Mesendoderm (in vitro differentiated cells): ENCODE measurements around the gene NOL8. TPM values are rescaled to one million over a fixed set of nuclear protein-coding genes. Genes with fewer than 3 reads are reported as not detected.

Experiments
- DNase-seq: peaks from one replicate; pipeline ENCODE4 v3.0.0; 2013
- H2AK5ac ChIP-seq: 2 replicates; pipeline ENCODE4 v1.6.1; 2013; ENCODE audit warnings: low read length, inconsistent platforms
- H2BK120ac ChIP-seq: 2 replicates; pipeline ENCODE4 v1.6.1; 2013; ENCODE audit warnings: low read depth, mild to moderate bottlenecking, low read length, moderate library complexity, mixed read lengths
- H2BK15ac ChIP-seq: replicated peaks from 2 replicates; pipeline ENCODE4 v1.6.1; 2013; ENCODE audit warnings: low read depth, mild to moderate bottlenecking, moderate library complexity
- H2BK5ac ChIP-seq: 2 replicates; pipeline ENCODE4 v1.6.1; 2013; ENCODE audit warnings: low read length, inconsistent platforms
- H3K18ac ChIP-seq: 2 replicates; pipeline ENCODE4 v1.6.1; 2013; ENCODE audit warnings: mild to moderate bottlenecking, low read length, mixed read lengths
- H3K23ac ChIP-seq: one replicate; pipeline ENCODE4 v1.6.1; 2013; ENCODE audit warnings: low read length
- H3K27ac ChIP-seq: 2 replicates; pipeline ENCODE4 v1.5.1; 2013; ENCODE audit warnings: low read depth, mild to moderate bottlenecking, inconsistent platforms, low read length, moderate library complexity
- H3K27me3 ChIP-seq: 2 replicates; pipeline ENCODE4 v1.6.1; 2013; ENCODE audit warnings: low read length, control low read depth, mild to moderate bottlenecking, inconsistent platforms; ENCODE audit not compliant: insufficient read depth, poor library complexity
- H3K36me3 ChIP-seq: 2 replicates; pipeline ENCODE4 v1.6.1; 2013; ENCODE audit warnings: low read length, inconsistent platforms; ENCODE audit not compliant: control insufficient read depth, insufficient read depth
- H3K4ac ChIP-seq: one replicate; pipeline ENCODE4 v1.6.1; 2013; ENCODE audit warnings: low read depth, mild to moderate bottlenecking, low read length, moderate library complexity
- H3K4me1 ChIP-seq: 2 replicates; pipeline ENCODE4 v1.6.1; 2013; ENCODE audit warnings: low read depth, low read length, inconsistent platforms; ENCODE audit not compliant: control insufficient read depth
- H3K4me2 ChIP-seq: 2 replicates; pipeline ENCODE4 v1.6.1; 2013; ENCODE audit warnings: low read length
- H3K4me3 ChIP-seq: 2 replicates; pipeline ENCODE4 v1.5.1; 2013; ENCODE audit warnings: mild to moderate bottlenecking, low read length
- H3K56ac ChIP-seq: one replicate; pipeline ENCODE4 v1.6.1; 2013; ENCODE audit warnings: low read length
- H3K79me1 ChIP-seq: 2 replicates; pipeline ENCODE4 v1.6.1; 2013; ENCODE audit warnings: low read length, inconsistent platforms
- H3K79me2 ChIP-seq: 2 replicates; pipeline ENCODE4 v1.6.1; 2013; ENCODE audit warnings: mild to moderate bottlenecking, low read length; ENCODE audit not compliant: control insufficient read depth, insufficient read depth
- H3K9ac ChIP-seq: 2 replicates; pipeline ENCODE4 v1.6.1; 2013; ENCODE audit warnings: low read length, inconsistent platforms
- H4K5ac ChIP-seq: one replicate; pipeline ENCODE4 v1.6.1; 2013; ENCODE audit warnings: low read length
- H4K8ac ChIP-seq: one replicate; pipeline ENCODE4 v1.6.1; 2013; ENCODE audit warnings: low read depth, mild to moderate bottlenecking, control low read depth, low read length, moderate library complexity
- WGBS: extraction: QIAGEN DNeasy Blood & Tissue Kit; methylation state at CpG from one replicate; pipeline ENCODE4 v1.1.7; 2013; ENCODE audit warnings: low lambda C conversion rate, missing lambda C conversion rate; ENCODE audit not compliant: insufficient coverage; ENCODE audit errors: extremely low coverage; 5-methylcytosine and 5-hydroxymethylcytosine counted together
- polyA plus RNA-seq, 2 experiments: library from polyadenylated mRNA; stranded (reverse); fragments of 200-250 nt; gene quantifications; one replicate each; pipeline ENCODE4 v1.2.3, GENCODE V29; 2013

Gene NOL8
- 35.0 TPM for polyA plus RNA-seq (2013, experiment 1 of 2)
- polyA plus RNA-seq (2013, experiment 2 of 2) = 35.1 TPM

GRCh38 chr9:92325269-92325990 is at the start of gene NOL8, which contains the start of gene CENPP:
NOL8 (minus strand) TSS chr9:92325350; CDS start chr9:92324161, 1,189 bp downstream.
CENPP (plus strand) TSS chr9:92325953.
- peak within 1 kb of the TSS; percentile 70 for H2BK5ac ChIP-seq

GRCh38 chr9:92373167-92373566 is 48.0 kb upstream of the NOL8 start:
- Histone ChIP-seq H3K79me2 (no peaks in the 10 kb centered on the region), H2BK5ac (no peak overlapping the region), H3K56ac (no peak overlapping the region), H3K36me3 (no peaks in the 10 kb centered on the region), H2BK15ac (no peak overlapping the region), H3K18ac (no peak overlapping the region), H2AK5ac (no peak overlapping the region), H3K4me1 (peaks cover 2% of the 10 kb centered on the region), H3K9ac (no peak overlapping the region), H3K4me3 (no peak overlapping the region), H4K8ac (no peak overlapping the region), H4K5ac (no peak overlapping the region), H3K79me1 (no peaks in the 10 kb centered on the region), H3K4ac (no peak overlapping the region), H3K4me2 (no peak overlapping the region), H3K23ac (no peak overlapping the region), H2BK120ac (no peak overlapping the region), H3K27me3 (no peaks in the 10 kb centered on the region), H3K27ac (no peak overlapping the region)
- no CpG with 5 or more reads among the region's 2 CpGs for whole genome bisulfite sequencing
- no peak for DNase-seq

More at GRCh38 chr9:92325269-92325990, at the start of gene NOL8, which contains the start of gene CENPP:
- H3K27ac ChIP-seq = no peak within 1 kb of the TSS
- peak within 1 kb of the TSS; percentile 91 for H3K9ac ChIP-seq
- H3K27me3 ChIP-seq = no peaks in the 10 kb centered on the region
- no peak within 1 kb of the TSS for H2AK5ac ChIP-seq
- H3K79me2 ChIP-seq = peaks cover 11% of the 10 kb centered on the region
- H3K18ac ChIP-seq = peak within 1 kb of the TSS; percentile 52
- H3K4ac ChIP-seq = no peak within 1 kb of the TSS
- H3K4me1 ChIP-seq = no peaks in the 10 kb centered on the region
- peak within 1 kb of the TSS; percentile 79 for H4K8ac ChIP-seq
- WGBS = no CpG with 5 or more reads among the region's 55 CpGs
- no peak within 1 kb of the TSS for H4K5ac ChIP-seq
- peak; percentile 94 for DNase-seq
- H3K23ac ChIP-seq = no peak within 1 kb of the TSS
- peak within 1 kb of the TSS; percentile 60 for H3K4me3 ChIP-seq
- peaks cover 2% of the 10 kb centered on the region for H3K79me1 ChIP-seq
- H3K4me2 ChIP-seq = peak within 1 kb of the TSS; percentile 63
- no peak within 1 kb of the TSS for H2BK15ac ChIP-seq
- peak within 1 kb of the TSS; percentile 95 for H3K56ac ChIP-seq
- H2BK120ac ChIP-seq = no peak within 1 kb of the TSS
- H3K36me3 ChIP-seq = no peaks in the 10 kb centered on the region

DNA sequence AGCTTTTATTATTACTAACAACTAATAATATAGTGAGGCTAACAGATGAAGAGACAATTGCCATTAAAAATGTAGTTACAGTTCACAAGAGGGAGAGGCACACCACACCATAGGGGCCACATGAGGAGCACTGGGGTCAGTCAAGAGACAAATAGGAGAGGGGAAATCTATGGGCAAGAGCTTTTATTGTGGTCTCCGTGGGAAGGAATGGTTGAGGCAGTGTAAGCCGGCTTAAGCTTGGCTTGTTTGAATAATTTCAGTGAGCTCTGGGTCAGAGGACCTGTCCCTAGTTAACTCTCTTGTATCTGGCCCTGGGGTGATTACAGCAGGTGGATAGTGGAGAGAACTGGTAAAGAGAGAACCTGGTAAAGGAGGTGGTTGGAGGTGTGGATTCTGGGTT is 43.9 kb upstream of the NOL8 start:
- Histone ChIP-seq H4K5ac (no peak overlapping the region), H3K79me1 (no peaks in the 10 kb centered on the region), H2AK5ac (no peak overlapping the region), H3K18ac (no peak overlapping the region), H3K79me2 (no peaks in the 10 kb centered on the region), H3K36me3 (no peaks in the 10 kb centered on the region), H3K27ac (no peak overlapping the region), H3K9ac (no peak overlapping the region), H3K4ac (no peak overlapping the region), H3K4me2 (no peak overlapping the region), H2BK5ac (no peak overlapping the region), H3K4me3 (no peak overlapping the region), H3K23ac (no peak overlapping the region), H3K56ac (no peak overlapping the region), H3K27me3 (no peaks in the 10 kb centered on the region), H2BK120ac (no peak overlapping the region), H2BK15ac (no peak overlapping the region), H3K4me1 (no peaks in the 10 kb centered on the region), H4K8ac (no peak overlapping the region)
- WGBS = no CpG with 5 or more reads among the region's 2 CpGs
- no peak for DNase-seq

- Histone ChIP-seq H3K4me2 (no peak overlapping the region), H3K9ac (no peak overlapping the region), H2BK5ac (no peak overlapping the region), H3K79me2 (no peaks in the 10 kb centered on the region), H3K27ac (no peak overlapping the region), H3K56ac (no peak overlapping the region), H3K4me1 (no peaks in the 10 kb centered on the region), H3K4ac (no peak overlapping the region), H3K27me3 (no peaks in the 10 kb centered on the region), H2BK15ac (no peak overlapping the region), H3K4me3 (no peak overlapping the region), H3K18ac (no peak overlapping the region), H4K8ac (no peak overlapping the region), H3K36me3 (no peaks in the 10 kb centered on the region), H3K23ac (no peak overlapping the region), H4K5ac (no peak overlapping the region), H2AK5ac (no peak overlapping the region), H3K79me1 (no peaks in the 10 kb centered on the region), H2BK120ac (no peak overlapping the region)
- no peak for DNase-seq
- WGBS = no CpG with 5 or more reads among the region's 3 CpGs
Measured at GRCh38 chr9:92360083-92360482, 34.9 kb upstream of the NOL8 start.

DNA sequence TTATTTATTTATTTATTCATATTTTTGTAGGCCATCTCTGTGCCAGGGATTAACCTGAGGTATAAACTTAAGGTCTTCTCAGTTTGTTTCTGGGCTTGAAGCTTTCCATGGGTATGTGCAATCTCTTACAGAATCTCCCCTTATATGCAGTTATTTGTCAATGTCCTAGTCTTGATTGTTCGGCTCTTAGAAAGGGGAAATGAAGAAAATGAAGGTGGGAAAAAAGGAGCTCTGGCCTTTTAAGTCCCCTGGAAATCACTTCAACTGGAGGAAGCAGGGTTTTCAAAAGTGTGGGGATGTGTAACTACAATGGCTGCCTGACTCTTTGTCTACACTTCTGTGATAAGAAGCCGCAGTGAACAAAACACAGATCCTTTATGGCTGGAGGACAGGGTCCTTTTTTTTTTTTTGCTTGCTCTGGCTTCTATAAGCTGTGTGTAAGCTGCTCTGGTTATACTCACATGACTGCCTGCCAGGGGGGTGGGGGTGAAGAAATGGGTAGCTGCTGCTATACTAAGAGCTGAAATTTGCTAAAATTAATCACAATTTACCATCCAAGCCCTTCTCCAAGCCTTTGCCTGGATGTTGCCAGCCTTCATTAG is 34.3 kb upstream of the NOL8 start:
- Histone ChIP-seq H4K8ac (no peak overlapping the region), H2BK120ac (no peak overlapping the region)

More for the DNA sequence above, 34.3 kb upstream of the NOL8 start:
- H2AK5ac ChIP-seq = no peak overlapping the region
- H3K4ac ChIP-seq = no peak overlapping the region
- no peak overlapping the region for H3K4me2 ChIP-seq
- no peak overlapping the region for H3K18ac ChIP-seq
- no peaks in the 10 kb centered on the region for H3K79me1 ChIP-seq
- no peaks in the 10 kb centered on the region for H3K36me3 ChIP-seq
- H3K4me3 ChIP-seq = no peak overlapping the region
- no peak overlapping the region for H2BK5ac ChIP-seq
- DNase-seq = no peak
- H2BK15ac ChIP-seq = no peak overlapping the region
- H3K9ac ChIP-seq = no peak overlapping the region
- no peaks in the 10 kb centered on the region for H3K79me2 ChIP-seq
- H3K4me1 ChIP-seq = no peaks in the 10 kb centered on the region
- H3K27ac ChIP-seq = no peak overlapping the region
- H3K56ac ChIP-seq = no peak overlapping the region
- no peaks in the 10 kb centered on the region for H3K27me3 ChIP-seq
- no CpG with 5 or more reads among the region's 2 CpGs for WGBS
- H4K5ac ChIP-seq = no peak overlapping the region
- H3K23ac ChIP-seq = no peak overlapping the region
